Stimulated activated CD8-positive, alpha-beta memory T cell treated with anti-CD3 and anti-CD28 coated beads, Interleukin-7, amount 100 ng/mL, for 1 hour (primary cell): ENCODE measurements around the gene TBX4.

Experiments
- DNase-seq, 2 donors: peaks; one replicate each; pipeline ENCODE4 v3.0.0-alpha.2; 2020; ENCODE audit warnings: low read depth in 2 of 2

Gene TBX4

GRCh38 chr17:61452301-61453290 lies at the start of gene TBX4:
TSS of gene TBX4 (plus strand) at chr17:61452422. CDS start at chr17:61456491, 4,069 bp downstream.
- DNase-seq, result no peak

- no peak for DNase-seq
Observed at GRCh38 chr17:61402978-61403800, 49.0 kb upstream of the TBX4 start.

- no peak for DNase-seq
Observed at GRCh38 chr17:61403801-61404662, 48.2 kb upstream of the TBX4 start.

GRCh38 chr17:61404663-61404912 lies 47.6 kb upstream of the TBX4 start:
- no peak for DNase-seq

GRCh38 chr17:61404913-61405685 lies 47.1 kb upstream of the TBX4 start:
- DNase-seq, result no peak

GRCh38 chr17:61405686-61406536 lies 46.3 kb upstream of the TBX4 start:
- DNase-seq, result no peak

GRCh38 chr17:61406537-61406845 lies 45.7 kb upstream of the TBX4 start:
- DNase-seq, result no peak

- DNase-seq, result no peak
Observed at GRCh38 chr17:61406971-61407911, 45.0 kb upstream of the TBX4 start.

- no peak for DNase-seq
Observed at GRCh38 chr17:61408151-61409041, 43.8 kb upstream of the TBX4 start.

GRCh38 chr17:61409301-61410112 lies 42.7 kb upstream of the TBX4 start:
- no peak for DNase-seq

- DNase-seq, result peak; percentile 49 to 55
Observed at GRCh38 chr17:61410141-61411010, 41.8 kb upstream of the TBX4 start.

GRCh38 chr17:61411011-61411260 lies 41.3 kb upstream of the TBX4 start:
- DNase-seq, result no peak

GRCh38 chr17:61411261-61412142 lies 40.7 kb upstream of the TBX4 start:
- no peak for DNase-seq

- DNase-seq, result peak; percentile 62
Observed at GRCh38 chr17:61412143-61412859, 39.9 kb upstream of the TBX4 start.
